Iris pigment epithelial cell (primary cell): ENCODE results near the gene CRYBG1.

Source experiments
- DNase-seq: peaks from one replicate; pipeline ENCODE4 v3.0.0-alpha.2; 2011; ENCODE audit warnings: low read depth

CRYBG1 gene

DNA sequence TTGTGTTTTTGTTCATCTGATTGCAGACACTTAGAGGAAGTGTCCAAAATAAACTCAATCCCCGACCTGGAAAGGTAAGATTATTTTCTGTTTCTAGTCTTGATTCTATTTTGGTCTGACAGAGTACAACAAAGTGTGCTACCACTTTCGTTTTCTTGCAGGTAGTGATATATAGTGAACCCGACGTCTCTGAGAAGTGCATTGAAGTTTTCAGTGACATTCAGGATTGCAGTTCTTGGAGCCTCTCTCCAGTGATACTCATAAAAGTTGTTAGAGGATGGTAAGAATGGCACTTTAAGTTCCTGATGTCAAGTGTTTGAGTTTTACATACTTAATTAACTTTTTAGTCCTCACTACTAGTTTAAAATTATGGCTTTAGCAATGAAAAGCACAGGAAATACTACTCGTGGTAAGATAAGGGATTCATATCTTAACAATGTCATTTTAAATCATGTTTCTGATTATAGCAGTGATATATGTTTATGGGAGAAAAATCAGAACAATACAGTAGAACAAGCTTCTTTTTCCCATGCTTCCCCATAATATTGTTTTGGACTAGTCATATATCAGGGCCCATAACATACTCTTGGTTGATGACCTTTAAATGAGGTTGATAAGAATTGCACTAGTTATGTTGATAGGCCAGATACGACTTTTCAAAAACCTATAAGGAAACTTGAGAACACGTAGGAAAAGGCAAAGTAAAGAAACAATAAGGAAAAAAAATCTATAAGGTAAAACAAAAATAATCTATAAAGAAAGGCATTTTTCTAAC, 164.8 kb downstream of the CRYBG1 start:
- no peak for DNase-seq

DNA sequence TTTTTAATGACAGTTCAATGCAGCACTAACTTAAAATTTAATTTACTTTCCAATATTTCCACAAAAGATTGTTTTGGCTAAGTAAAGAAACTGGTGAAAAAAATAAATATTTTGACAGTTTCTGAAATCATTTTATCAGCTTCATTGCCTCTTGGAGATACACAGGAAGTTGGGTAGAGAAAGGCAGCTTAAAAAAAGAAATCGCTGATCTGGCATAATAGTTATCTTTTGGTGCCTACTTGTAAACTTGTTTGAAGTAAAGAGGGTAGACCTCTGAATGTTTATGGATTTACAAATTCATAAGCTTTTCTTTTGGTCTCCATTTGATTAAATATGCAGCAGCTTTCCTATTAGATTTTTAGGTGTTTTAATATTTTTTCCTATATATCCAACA, 165.4 kb downstream of the CRYBG1 start:
- DNase-seq: no peak

DNA sequence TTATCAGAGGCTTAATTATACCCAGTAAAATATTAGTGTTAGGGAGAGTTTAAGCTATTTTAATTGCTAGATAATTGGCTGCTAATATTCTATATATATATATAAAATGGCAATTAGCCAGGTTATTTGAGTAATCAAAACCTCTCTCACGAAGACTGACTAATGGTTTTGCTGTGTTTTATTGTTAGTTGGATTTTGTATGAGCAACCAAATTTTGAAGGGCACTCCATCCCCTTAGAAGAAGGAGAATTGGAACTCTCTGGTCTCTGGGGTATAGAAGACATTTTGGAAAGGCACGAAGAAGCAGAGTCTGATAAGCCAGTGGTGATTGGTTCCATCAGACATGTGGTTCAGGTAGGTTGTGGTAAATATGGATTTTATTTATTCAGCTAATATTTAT, 166.6 kb downstream of the CRYBG1 start:
- DNase-seq: no peak

GRCh38 chr6:106527979-106528378, 167.5 kb downstream of the CRYBG1 start:
- peak; percentile 96 for DNase-seq

DNA sequence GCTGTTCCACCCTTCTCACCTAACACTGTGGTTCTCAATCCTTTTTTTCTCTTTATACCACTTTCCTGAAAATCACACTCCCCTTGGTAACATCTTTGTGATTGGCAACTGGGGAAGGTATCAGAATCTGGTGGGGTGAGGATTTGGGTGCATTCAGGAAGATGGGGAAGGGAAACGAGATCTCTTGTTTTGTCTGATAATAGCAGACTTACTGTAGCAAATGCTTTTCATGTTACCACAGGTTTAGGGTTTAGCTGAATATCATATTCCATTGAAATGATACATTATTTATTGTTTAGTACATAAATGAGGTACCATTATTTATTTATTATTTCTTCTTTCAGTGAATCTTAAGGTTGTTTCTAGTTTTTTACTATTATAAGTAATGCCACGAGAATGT, 168.0 kb downstream of the CRYBG1 start:
- DNase-seq: peak; percentile 14

DNA sequence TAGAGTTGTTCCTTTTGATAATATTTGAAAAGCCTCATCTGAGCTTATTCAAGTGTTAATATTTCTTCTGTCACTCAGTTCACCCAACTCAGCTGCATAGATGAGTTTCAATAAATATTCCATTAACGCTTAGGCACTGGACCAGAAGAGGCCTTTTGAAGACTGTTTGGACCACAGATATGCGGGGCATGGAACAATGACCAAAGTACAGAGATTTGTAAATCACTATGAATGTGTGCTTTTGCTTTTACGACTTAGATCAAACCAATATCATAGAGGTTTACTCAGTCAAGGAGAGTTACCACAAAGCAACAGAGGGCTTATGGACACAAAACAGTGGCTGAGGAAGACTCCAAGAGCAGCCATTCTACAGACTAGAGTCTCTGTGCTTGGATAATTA, 168.9 kb downstream of the CRYBG1 start:
- peak; percentile 31 for DNase-seq

- peak; percentile 27 for DNase-seq
Measured at GRCh38 chr6:106530026-106530425, 169.5 kb downstream of the CRYBG1 start.

GRCh38 chr6:106530502-106530901, 170.0 kb downstream of the CRYBG1 start:
- DNase-seq: peak; percentile 49

GRCh38 chr6:106533054-106533453, 172.5 kb downstream of the CRYBG1 start:
- no peak for DNase-seq

DNA sequence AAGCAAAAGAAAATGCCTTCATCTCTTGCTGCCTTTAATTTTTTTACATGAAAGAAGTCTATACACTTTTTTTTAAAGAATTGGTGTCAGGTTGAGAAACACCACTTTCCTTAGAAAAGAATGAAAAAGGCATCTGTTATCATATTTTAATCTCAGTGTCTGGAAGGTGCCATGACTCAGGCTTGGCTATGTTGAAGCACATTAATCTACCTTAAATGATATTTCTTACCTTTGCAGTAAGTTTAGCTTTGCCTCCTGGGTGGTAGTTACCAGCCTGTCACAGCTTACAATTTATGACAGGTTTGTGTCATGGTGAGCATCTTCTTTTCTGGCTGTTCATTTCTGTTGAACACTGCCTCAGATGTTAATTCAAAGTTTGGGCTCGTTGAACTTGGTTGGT, 173.5 kb downstream of the CRYBG1 start:
- no peak for DNase-seq

GRCh38 chr6:106534564-106534982, 174.1 kb downstream of the CRYBG1 start:
- DNase-seq: no peak

DNA sequence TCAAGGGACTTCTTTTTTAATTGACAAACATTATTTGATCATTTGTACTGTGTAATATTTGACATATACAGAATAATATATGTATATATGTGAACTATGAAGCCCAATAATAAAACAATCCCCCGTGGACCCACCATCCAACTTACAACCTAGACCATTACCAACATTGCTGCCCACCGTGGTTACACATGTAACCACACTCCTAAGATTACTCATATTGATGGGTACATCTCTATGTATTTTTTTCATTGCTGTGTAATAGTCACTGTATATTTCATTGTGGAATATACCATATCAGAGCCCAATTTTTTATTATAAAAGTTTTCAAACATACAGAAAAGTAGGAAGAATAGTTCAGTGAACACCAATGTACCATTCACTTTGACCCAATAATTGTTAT, 174.5 kb downstream of the CRYBG1 start:
- no peak for DNase-seq

DNA sequence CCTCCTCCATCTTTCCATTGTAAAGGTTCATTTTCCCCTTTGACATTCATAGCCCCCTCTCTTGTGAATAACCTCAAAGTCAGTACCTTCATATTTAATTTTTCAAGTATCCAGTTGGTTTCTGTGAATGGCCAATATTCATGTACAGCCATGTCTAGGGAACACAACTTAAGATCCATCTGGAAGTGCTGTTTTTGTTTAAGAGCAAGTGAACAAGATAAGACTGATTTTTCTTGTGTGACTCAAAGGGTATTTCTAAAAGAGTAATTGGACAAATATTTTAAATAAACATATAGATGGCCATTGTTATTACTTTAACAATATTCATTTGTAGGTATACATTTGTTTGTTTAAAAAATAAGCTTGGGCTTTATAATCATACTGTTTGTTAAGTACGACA, 175.8 kb downstream of the CRYBG1 start:
- no peak for DNase-seq

DNA sequence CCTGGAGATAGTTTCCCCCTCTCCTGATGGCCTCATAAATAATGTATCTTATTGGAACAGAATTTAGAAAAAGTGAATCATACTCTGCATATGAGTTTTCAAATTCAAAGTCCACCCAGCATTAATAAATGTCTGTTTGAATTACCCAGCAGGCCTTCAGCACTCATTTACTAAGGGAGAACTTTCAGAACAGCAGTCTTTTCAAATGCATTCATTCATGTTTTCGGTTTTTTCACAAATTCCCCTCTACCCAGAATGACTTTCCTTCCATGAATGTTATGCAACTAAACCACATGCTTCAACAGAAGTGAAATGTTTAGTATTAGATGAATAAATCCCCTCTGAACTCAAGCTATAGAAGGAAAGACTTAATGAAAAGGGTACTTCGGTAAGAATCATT, 176.3 kb downstream of the CRYBG1 start:
- DNase-seq: peak; percentile 45

GRCh38 chr6:106537662-106538061, 177.1 kb downstream of the CRYBG1 start:
- no peak for DNase-seq

GRCh38 chr6:106538145-106538544, 177.6 kb downstream of the CRYBG1 start:
- no peak for DNase-seq

DNA sequence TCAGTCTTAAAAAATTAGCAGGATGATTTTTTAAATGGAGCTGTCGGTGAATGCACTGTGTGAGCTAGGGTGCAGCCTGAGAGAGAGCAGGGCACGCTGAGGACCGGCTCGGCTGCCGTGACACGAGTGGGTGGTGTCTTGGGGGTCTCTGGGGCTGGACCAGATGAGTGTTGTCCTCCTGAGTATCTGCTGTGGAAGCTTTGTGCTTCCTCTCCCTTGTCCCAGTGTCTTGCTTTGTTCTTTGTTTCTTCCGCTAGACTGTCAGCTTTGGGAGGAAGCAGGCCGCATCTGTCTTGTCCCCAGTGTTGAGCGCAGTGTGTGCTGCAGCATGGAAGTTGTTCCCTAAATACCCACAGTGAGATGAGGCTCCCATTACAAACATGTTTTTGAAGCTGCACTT, 179.4 kb downstream of the CRYBG1 start:
- no peak for DNase-seq

- DNase-seq: no peak
Measured at GRCh38 chr6:106540432-106540831, 179.9 kb downstream of the CRYBG1 start.

DNA sequence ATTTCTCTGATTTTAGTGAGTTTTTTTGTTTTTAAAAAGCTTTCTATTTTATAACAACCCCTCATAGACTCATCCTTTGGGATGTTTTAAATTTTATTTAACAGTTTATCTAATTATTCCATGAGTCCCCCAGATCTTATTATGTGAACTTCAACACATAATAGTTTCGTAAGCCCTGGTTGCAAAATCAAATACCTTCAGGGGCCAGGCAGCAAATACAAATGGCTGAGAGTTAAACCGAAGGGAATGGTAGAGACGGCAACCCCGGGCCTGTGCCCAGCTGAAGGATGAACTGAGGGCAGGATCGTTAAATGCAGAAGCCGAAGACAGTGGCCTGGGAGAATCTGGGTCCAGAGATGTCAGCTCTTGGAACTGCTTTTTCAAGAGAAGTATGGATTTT, 180.4 kb downstream of the CRYBG1 start:
- peak; percentile 74 for DNase-seq

DNA sequence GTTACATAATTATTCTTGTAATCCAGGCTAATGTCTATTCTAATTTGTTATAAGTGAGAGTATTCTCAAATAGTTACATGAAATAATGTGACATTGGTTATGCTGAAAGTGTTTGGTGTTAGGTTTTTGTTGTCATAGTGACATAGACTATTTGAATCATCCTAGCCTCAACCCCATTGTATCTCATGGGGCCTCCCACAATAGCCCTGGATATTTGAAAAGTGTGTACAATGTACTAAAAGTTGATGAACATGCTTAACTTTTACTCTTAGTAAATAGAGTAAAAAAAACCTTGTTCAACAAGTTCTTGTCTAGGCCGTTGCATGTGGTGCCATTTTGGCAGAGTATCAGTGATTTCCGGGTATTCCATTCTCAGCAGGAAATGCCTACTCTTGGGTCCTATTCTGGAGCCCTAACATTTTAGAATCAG, 185.8 kb downstream of the CRYBG1 start:
- DNase-seq: peak; percentile 29

DNA sequence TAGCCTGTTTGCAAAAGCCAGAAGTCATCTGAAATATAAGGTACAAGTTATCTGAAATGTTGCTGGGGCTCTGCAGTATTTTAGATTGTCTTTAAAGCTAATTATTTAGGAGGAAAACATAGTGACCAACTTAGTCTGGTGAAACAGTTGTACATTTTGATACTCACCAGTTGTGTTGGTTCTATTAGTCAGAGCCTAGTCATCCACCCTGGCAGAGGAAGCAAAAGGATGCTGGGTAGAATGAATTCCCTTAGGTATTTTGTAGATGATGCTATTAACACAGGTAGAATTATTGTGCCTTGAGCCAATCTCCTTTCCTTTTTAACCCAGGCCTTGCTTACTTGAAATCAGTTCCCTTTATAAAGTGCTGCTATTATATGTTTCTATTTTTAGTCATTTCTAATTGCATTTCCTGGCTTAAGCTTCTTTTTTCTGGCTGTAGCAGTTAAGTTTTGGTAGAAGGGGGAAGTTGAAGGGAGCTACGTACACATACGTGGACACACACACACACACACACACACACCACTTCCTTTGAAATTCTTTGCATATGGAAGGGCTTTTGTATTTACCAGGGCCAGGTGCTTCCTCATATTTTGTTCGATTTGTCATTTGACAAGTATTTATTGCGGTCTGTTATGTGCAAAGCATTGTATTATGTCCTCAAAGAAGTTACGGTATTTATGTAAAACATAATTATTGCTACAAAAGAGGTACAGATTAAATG, 186.3 kb downstream of the CRYBG1 start:
- DNase-seq: peak; percentile 82

GRCh38 chr6:106547601-106548453, 187.3 kb downstream of the CRYBG1 start:
- DNase-seq: peak; percentile 84
